T-cell (primary cell): ENCODE measurements around the gene NUDT3. TPM values are rescaled to one million over a fixed set of nuclear protein-coding genes. Genes with fewer than 3 reads are reported as not detected.
A peak's percentile ranks its signal among the peaks of the same experiment; 100 is the strongest.

ENCODE experiments used
- ATAC-seq, 4 experiments: fragments of 200-7000 bp in 3 of 4; fragments of 150-1000 bp in 1 of 4; cut with Tn5 transposase; replicated peaks in 1 of 4; 1 replicate in 3 of 4; 2 replicates in 1 of 4; pipeline ENCODE4 v1.10.0; 2021; ENCODE audit warnings: moderate library complexity in 3 of 4, mild to moderate bottlenecking in 2 of 4, moderate number of reproducible peaks in 1 of 4
- CTCF ChIA-PET, 2 donors: fragments of 300-600 bp; sonication (Branson Sonifier 250); formaldehyde crosslinking; loops; one replicate each; lab custom pipeline; 2022; ENCODE audit warnings: antibody characterized with exemption in 2 of 2; lab: Charles Lee
- POLR2A ChIA-PET, 2 donors: fragments of 300-600 bp; sonication (Branson Sonifier 250); formaldehyde crosslinking; loops; one replicate each; lab custom pipeline; 2022; ENCODE audit warnings: antibody characterized with exemption in 2 of 2; lab: Charles Lee
- DNase-seq, 35 experiments: peaks; one replicate each; pipeline versions ENCODE4 v3.0.0 to v3.0.0-alpha.2; 2013 to 2023
- H3K27ac ChIP-seq: one replicate; pipeline ENCODE4 v1.5.1; 2013; ENCODE audit warnings: low read length
- H3K27me3 ChIP-seq, 2 experiments: replicated peaks in 1 of 2; 1 replicate in 1 of 2; 2 replicates in 1 of 2; pipeline versions ENCODE4 v1.6.1 to v1.7.0; 2013; ENCODE audit warnings: low read length in 1 of 2, mixed read lengths in 1 of 2; ENCODE audit not compliant: control insufficient read depth in 2 of 2, insufficient read depth in 2 of 2; ENCODE audit errors: extremely low read depth in 1 of 2
- H3K36me3 ChIP-seq, 2 donors: 1 replicate in 1 of 2; 2 replicates in 1 of 2; pipeline versions ENCODE4 v1.6.1 to v1.7.0; 2013; ENCODE audit warnings: low read length in 1 of 2; ENCODE audit not compliant: control insufficient read depth in 2 of 2, insufficient read depth in 1 of 2; ENCODE audit errors: extremely low read depth in 1 of 2
- H3K4me1 ChIP-seq, 2 experiments: 1 replicate in 1 of 2; 2 replicates in 1 of 2; pipeline versions ENCODE4 v1.6.1 to v1.7.0; 2013; ENCODE audit warnings: low read length in 2 of 2, mixed read lengths in 1 of 2; ENCODE audit not compliant: insufficient read depth in 2 of 2, control insufficient read depth in 1 of 2; ENCODE audit errors: extremely low read depth in 1 of 2
- H3K4me3 ChIP-seq, 2 donors: 1 replicate in 1 of 2; 2 replicates in 1 of 2; pipeline versions ENCODE4 v1.5.1 to v1.7.0; 2013; ENCODE audit warnings: mild to moderate bottlenecking in 2 of 2, low read length in 1 of 2, moderate library complexity in 1 of 2; ENCODE audit not compliant: control insufficient read depth in 1 of 2; ENCODE audit errors: extremely low read depth in 1 of 2
- H3K9me3 ChIP-seq: 2 replicates; pipeline ENCODE4 v1.7.0; 2013
- H3K27ac Mint-ChIP-seq, 2 donors: one replicate each; pipeline ENCODE4 v1.8.0; 2020 to 2021; ENCODE audit warnings: mild to moderate bottlenecking in 2 of 2, mixed read lengths in 2 of 2
- H3K27me3 Mint-ChIP-seq, 2 donors: one replicate each; pipeline ENCODE4 v1.8.0; 2021 to 2022; ENCODE audit warnings: mixed read lengths in 2 of 2
- H3K36me3 Mint-ChIP-seq: one replicate; pipeline ENCODE4 v1.8.0; 2021; ENCODE audit warnings: mixed read lengths
- H3K4me1 Mint-ChIP-seq, 3 donors: one replicate each; pipeline ENCODE4 v1.8.0; 2020 to 2022; ENCODE audit warnings: mixed read lengths in 3 of 3, mild to moderate bottlenecking in 1 of 3
- H3K4me3 Mint-ChIP-seq, 3 donors: one replicate each; pipeline ENCODE4 v1.8.0; 2020 to 2022; ENCODE audit warnings: mild to moderate bottlenecking in 3 of 3, mixed read lengths in 3 of 3, moderate library complexity in 3 of 3
- H3K9me3 Mint-ChIP-seq, 3 donors: one replicate each; pipeline ENCODE4 v1.8.0; 2020 to 2022; ENCODE audit warnings: mixed read lengths in 3 of 3
- WGBS: methylation state at CpG from one replicate; pipeline ENCODE4 v1.1.5; 2013; ENCODE audit warnings: missing lambda C conversion rate; ENCODE audit not compliant: insufficient coverage; 5-methylcytosine and 5-hydroxymethylcytosine counted together
- total RNA-seq, 35 experiments: library from RNA in 6 of 35; stranded (reverse) in 6 of 35; fragments of 120-200 nt in 1 of 35; gene quantifications; one replicate each; pipeline versions ENCODE4 v1.2.1 to v1.2.4 and lab custom pipeline; 2013 to 2026

NUDT3 gene
- total RNA-seq, 5 donors from 2014 or later (not counting 1 experiment from before 2014, with no cell fraction given): 23.5 to 31.0 (median 28.9) TPM

- no CpG with 5 or more reads among the region's 5 CpGs for WGBS
- Mint-ChIP-seq H3K27ac (no peak overlapping the region), H3K27me3 (no peaks in the 10 kb centered on the region), H3K4me1 (peaks cover 26 to 53% (median 46%) of the 10 kb centered on the region in 3 donors), H3K4me3 (no peak overlapping the region), H3K9me3 (no peaks in the 10 kb centered on the region), H3K36me3 (peaks cover 10% of the 10 kb centered on the region)
- Histone ChIP-seq H3K36me3 (peaks cover 0 to 2% of the 10 kb centered on the region in 2 donors), H3K9me3 (no peaks in the 10 kb centered on the region), H3K4me3 (no peak overlapping the region), H3K27ac (no peak overlapping the region), H3K4me1 (no peaks in the 10 kb centered on the region), H3K27me3 (no peaks in the 10 kb centered on the region)
- ChIA-PET POLR2A (no interaction called here), CTCF (interaction anchor here in 1 of 2 donors (0.5 kb wide), 1 partner anchor 11 kb away, joined by 3 read pairs; no protein-coding TSS in a partner anchor)
- DNase-seq (no peak), ATAC-seq (no peak)
These were observed 7.9 kb downstream of the NUDT3 start for GRCh38 chr6:34384321-34385153.

- H3K4me3 ChIP-seq: no peak overlapping the region
- H3K36me3 Mint-ChIP-seq: peaks cover 12% of the 10 kb centered on the region
- H3K4me3 Mint-ChIP-seq: no peak overlapping the region
- no peak overlapping the region for H3K27ac ChIP-seq
- ATAC-seq (no peak), DNase-seq (no peak)
- peak overlapping the region in 1 of 2 donors; percentile 6 for H3K27ac Mint-ChIP-seq
- no peaks in the 10 kb centered on the region for H3K4me1 ChIP-seq
- H3K9me3 ChIP-seq: no peaks in the 10 kb centered on the region
- ChIA-PET CTCF (no interaction called here), POLR2A (interaction anchor here in 1 of 2 donors (0.6 kb wide), 1 partner anchor 243 kb away, joined by 4 read pairs; no protein-coding TSS in a partner anchor)
- peaks cover 23 to 48% (median 42%) of the 10 kb centered on the region in 3 donors for H3K4me1 Mint-ChIP-seq
- H3K27me3 Mint-ChIP-seq: no peaks in the 10 kb centered on the region
- H3K36me3 ChIP-seq: peaks cover 0 to 2% of the 10 kb centered on the region in 2 donors
- 84% methylated on average over 4 of the region's 6 CpGs for WGBS
- H3K27me3 ChIP-seq: no peaks in the 10 kb centered on the region
- H3K9me3 Mint-ChIP-seq: no peaks in the 10 kb centered on the region
These were observed 8.7 kb downstream of the NUDT3 start for GRCh38 chr6:34383656-34384320.

- peaks cover 13% of the 10 kb centered on the region for H3K36me3 Mint-ChIP-seq
- ATAC-seq: no peak
- Histone ChIP-seq H3K4me3 (no peak overlapping the region), H3K27ac (no peak overlapping the region), H3K27me3 (no peaks in the 10 kb centered on the region), H3K4me1 (no peaks in the 10 kb centered on the region), H3K9me3 (no peaks in the 10 kb centered on the region), H3K36me3 (peaks cover 0 to 2% of the 10 kb centered on the region in 2 donors)
- H3K4me3 Mint-ChIP-seq: no peak overlapping the region
- CTCF ChIA-PET: no interaction called here
- H3K4me1 Mint-ChIP-seq: peaks cover 24 to 48% (median 40%) of the 10 kb centered on the region in 3 donors
- no peak for DNase-seq
- no CpG with 5 or more reads among the region's 3 CpGs for WGBS
- no peaks in the 10 kb centered on the region for H3K27me3 Mint-ChIP-seq
- POLR2A ChIA-PET: interaction anchor here (0.6 kb wide), 2 partner anchors 32 to 244 kb away, joined by 3 to 4 read pairs; no protein-coding TSS in a partner anchor
- no peaks in the 10 kb centered on the region for H3K9me3 Mint-ChIP-seq
- no peak overlapping the region for H3K27ac Mint-ChIP-seq
These were observed 9.3 kb downstream of the NUDT3 start for GRCh38 chr6:34383161-34383631.

GRCh38 chr6:34381081-34381480 is 11.4 kb downstream of the NUDT3 start:
- 81% methylated on average over 5 of the region's 5 CpGs for WGBS
- Mint-ChIP-seq H3K4me3 (no peak overlapping the region), H3K27ac (no peak overlapping the region), H3K27me3 (no peaks in the 10 kb centered on the region), H3K36me3 (peaks cover 13% of the 10 kb centered on the region), H3K9me3 (no peaks in the 10 kb centered on the region), H3K4me1 (peaks cover 17 to 36% (median 26%) of the 10 kb centered on the region in 3 donors)
- peaks cover 0 to 2% of the 10 kb centered on the region in 2 donors for H3K36me3 ChIP-seq
- H3K4me1 ChIP-seq: no peaks in the 10 kb centered on the region
- H3K27ac ChIP-seq: no peak overlapping the region
- H3K4me3 ChIP-seq: no peak overlapping the region
- H3K9me3 ChIP-seq: no peaks in the 10 kb centered on the region
- DNase-seq (no peak), ATAC-seq (no peak)
- ChIA-PET CTCF (interaction anchor here in 1 of 2 donors (0.6 kb wide), 1 partner anchor 232 kb away, joined by 4 read pairs; no protein-coding TSS in a partner anchor), POLR2A (interaction anchor here in 1 of 2 donors (0.6 kb wide), 1 partner anchor 1345 kb away, joined by 3 read pairs; no protein-coding TSS in a partner anchor)
- H3K27me3 ChIP-seq: no peaks in the 10 kb centered on the region

- Histone ChIP-seq H3K27me3 (no peaks in the 10 kb centered on the region), H3K9me3 (no peaks in the 10 kb centered on the region), H3K4me3 (no peak overlapping the region), H3K4me1 (peaks cover 0 to 2% of the 10 kb centered on the region in 2 experiments), H3K27ac (no peak overlapping the region), H3K36me3 (peaks cover 0 to 2% of the 10 kb centered on the region in 2 donors)
- H3K4me3 Mint-ChIP-seq: no peak overlapping the region
- DNase-seq: no peak
- peaks cover 13 to 18% (median 16%) of the 10 kb centered on the region in 3 donors for H3K4me1 Mint-ChIP-seq
- H3K27ac Mint-ChIP-seq: no peak overlapping the region
- ChIA-PET POLR2A (interaction anchor here in 1 of 2 donors (0.6 kb wide), 1 partner anchor 159 kb away, joined by 5 read pairs; no protein-coding TSS in a partner anchor), CTCF (interaction anchor here in 1 of 2 donors (0.7 kb wide), 1 partner anchor 19 kb away, joined by 3 read pairs; no protein-coding TSS in a partner anchor)
- WGBS: 93% methylated on average over 1 of the region's 2 CpGs
- H3K27me3 Mint-ChIP-seq: no peaks in the 10 kb centered on the region
- H3K9me3 Mint-ChIP-seq: no peaks in the 10 kb centered on the region
- H3K36me3 Mint-ChIP-seq: peaks cover 11% of the 10 kb centered on the region
- ATAC-seq: no peak
These were observed 14.0 kb downstream of the NUDT3 start for GRCh38 chr6:34378470-34378869.

- no peak overlapping the region for H3K4me3 Mint-ChIP-seq
- H3K4me1 ChIP-seq: peaks cover 0 to 2% of the 10 kb centered on the region in 2 experiments
- no peak overlapping the region for H3K4me3 ChIP-seq
- ATAC-seq: no peak
- H3K9me3 Mint-ChIP-seq: no peaks in the 10 kb centered on the region
- DNase-seq: no peak
- H3K36me3 ChIP-seq: peaks cover 0 to 1% of the 10 kb centered on the region in 2 donors
- ChIA-PET CTCF (interaction anchor here in 1 of 2 donors (0.7 kb wide), 1 partner anchor 19 kb away, joined by 3 read pairs; no protein-coding TSS in a partner anchor), POLR2A (no interaction called here)
- H3K27ac ChIP-seq: no peak overlapping the region
- H3K27ac Mint-ChIP-seq: no peak overlapping the region
- WGBS: no CpG with 5 or more reads among the region's 5 CpGs
- no peaks in the 10 kb centered on the region for H3K27me3 ChIP-seq
- peaks cover 8% of the 10 kb centered on the region for H3K36me3 Mint-ChIP-seq
- H3K9me3 ChIP-seq: no peaks in the 10 kb centered on the region
- peaks cover 10 to 16% (median 16%) of the 10 kb centered on the region in 3 donors for H3K4me1 Mint-ChIP-seq
- H3K27me3 Mint-ChIP-seq: no peaks in the 10 kb centered on the region
These were observed 14.5 kb downstream of the NUDT3 start for GRCh38 chr6:34377984-34378383.
